CD14-positive monocyte (primary cell): ENCODE data around the gene ARPC2. TPM values are rescaled to one million over a fixed set of nuclear protein-coding genes. Genes with fewer than 3 reads are reported as not detected.
A peak's percentile ranks its signal among the peaks of the same experiment; 100 is the strongest.

Experiments used
- DNase-seq, 3 donors: peaks; one replicate each; pipeline ENCODE4 v3.0.0-alpha.2; 2011 to 2022
- H2AFZ ChIP-seq: 2 replicates; pipeline ENCODE4 v1.6.0; 2012; ENCODE audit warnings: mild to moderate bottlenecking, low read depth, low read length, inconsistent platforms; ENCODE audit not compliant: insufficient read depth, poor library complexity, severe bottlenecking
- H3K27ac ChIP-seq, 2 donors: 1 replicate in 1 of 2; 2 replicates in 1 of 2; pipeline ENCODE4 v1.5.1; 2012 to 2013; ENCODE audit warnings: low read length in 2 of 2, control low read depth in 1 of 2, inconsistent platforms in 1 of 2, low read depth in 1 of 2, mild to moderate bottlenecking in 1 of 2
- H3K27me3 ChIP-seq, 2 donors: one replicate each; pipeline versions ENCODE4 v1.6.0 to v1.6.1; 2011 to 2013; ENCODE audit warnings: low read length in 2 of 2; ENCODE audit not compliant: control insufficient read depth in 2 of 2, insufficient read depth in 2 of 2
- H3K36me3 ChIP-seq, 2 donors: replicated peaks in 1 of 2; 1 replicate in 1 of 2; 2 replicates in 1 of 2; pipeline versions ENCODE4 v1.5.1 to v1.6.1; 2012 to 2013; ENCODE audit warnings: low read length in 2 of 2, control low read depth in 1 of 2, inconsistent platforms in 1 of 2, mild to moderate bottlenecking in 1 of 2; ENCODE audit not compliant: insufficient read depth in 2 of 2, control insufficient read depth in 1 of 2
- H3K4me1 ChIP-seq, 2 donors: 1 replicate in 1 of 2; 2 replicates in 1 of 2; pipeline versions ENCODE4 v1.5.1 to v1.6.1; 2012 to 2013; ENCODE audit warnings: low read length in 2 of 2, control low read depth in 1 of 2, inconsistent platforms in 1 of 2, mild to moderate bottlenecking in 1 of 2, moderate library complexity in 1 of 2; ENCODE audit not compliant: insufficient read depth in 2 of 2, control insufficient read depth in 1 of 2
- H3K4me2 ChIP-seq: replicated peaks from 2 replicates; pipeline ENCODE3; 2012; ENCODE audit warnings: low read length, moderate library complexity, mild to moderate bottlenecking; ENCODE audit not compliant: poor library complexity, severe bottlenecking; ENCODE audit errors: extremely low read depth
- H3K4me3 ChIP-seq, 3 experiments: fragments of 200-600 bp in 1 of 3; sonication (generic) in 1 of 3; replicated peaks in 1 of 3; 1 replicate in 2 of 3; 2 replicates in 1 of 3; pipeline ENCODE4 v1.5.1; 2011 to 2013; ENCODE audit warnings: low read length in 3 of 3, mild to moderate bottlenecking in 3 of 3, control low read depth in 2 of 3, low read depth in 2 of 3, inconsistent platforms in 1 of 3, moderate library complexity in 1 of 3
- H3K79me2 ChIP-seq: 2 replicates; pipeline ENCODE4 v1.6.0; 2012; ENCODE audit warnings: mild to moderate bottlenecking, control low read depth, inconsistent platforms, low read length, moderate library complexity; ENCODE audit not compliant: insufficient read depth
- H3K9ac ChIP-seq: 2 replicates; pipeline ENCODE4 v1.6.0; 2017; ENCODE audit warnings: low read length, mild to moderate bottlenecking; ENCODE audit not compliant: insufficient read depth, poor library complexity, severe bottlenecking
- H3K9me3 ChIP-seq, 2 donors: replicated peaks in 1 of 2; 1 replicate in 1 of 2; 2 replicates in 1 of 2; pipeline versions ENCODE4 v1.5.1 to v1.6.1; 2012 to 2013; ENCODE audit warnings: low read length in 2 of 2, control low read depth in 1 of 2; ENCODE audit not compliant: control insufficient read depth in 1 of 2, insufficient read depth in 1 of 2
- H4K20me1 ChIP-seq: 2 replicates; pipeline ENCODE4 v1.6.0; 2012; ENCODE audit warnings: mild to moderate bottlenecking, low read length, control low read depth, moderate library complexity; ENCODE audit not compliant: insufficient read depth
- H3K27ac Mint-ChIP-seq, 7 donors: one replicate each; pipeline ENCODE4 v1.8.0; 2020; ENCODE audit warnings: mild to moderate bottlenecking in 7 of 7, mixed read lengths in 7 of 7, moderate library complexity in 6 of 7, inconsistent platforms in 2 of 7
- H3K27me3 Mint-ChIP-seq, 3 donors: one replicate each; pipeline ENCODE4 v1.8.0; 2021 to 2022; ENCODE audit warnings: low read depth in 3 of 3, mild to moderate bottlenecking in 3 of 3, mixed read lengths in 3 of 3, moderate library complexity in 3 of 3, inconsistent platforms in 1 of 3
- H3K36me3 Mint-ChIP-seq, 2 donors: one replicate each; pipeline ENCODE4 v1.8.0; 2020; ENCODE audit warnings: mixed read lengths in 2 of 2, inconsistent platforms in 1 of 2, mild to moderate bottlenecking in 1 of 2
- H3K4me1 Mint-ChIP-seq: one replicate; pipeline ENCODE4 v1.8.0; 2020; ENCODE audit warnings: mild to moderate bottlenecking, mixed read lengths
- H3K4me3 Mint-ChIP-seq, 2 donors: one replicate each; pipeline ENCODE4 v1.8.0; 2020; ENCODE audit warnings: mild to moderate bottlenecking in 2 of 2, mixed read lengths in 2 of 2, moderate library complexity in 1 of 2
- H3K9me3 Mint-ChIP-seq, 7 donors: one replicate each; pipeline ENCODE4 v1.8.0; 2020 to 2022; ENCODE audit warnings: mixed read lengths in 7 of 7, mild to moderate bottlenecking in 6 of 7, moderate library complexity in 6 of 7, inconsistent platforms in 2 of 7
- CTCF ChIP-seq: fragments of 200-600 bp; IDR thresholded peaks from one replicate; pipeline ENCODE4 v1.8.0; 2022; ENCODE audit warnings: antibody characterized with exemption, mild to moderate bottlenecking
- WGBS: methylation state at CpG from one replicate; pipeline ENCODE4 v1.1.5; 2013; ENCODE audit warnings: missing lambda C conversion rate; ENCODE audit not compliant: insufficient coverage; 5-methylcytosine and 5-hydroxymethylcytosine counted together
- intact Hi-C, 2 donors: fragments of 100-400 bp; cut with micrococcal nuclease; formaldehyde crosslinking; loops; one replicate each; pipeline versions ENCODE4 v1.15.0 to v1.15.1; 2023
- polyA plus RNA-seq, 3 donors: library from polyadenylated mRNA; depleted of rRNA in 1 of 3; unstranded in 2 of 3; stranded (reverse) in 1 of 3; fragments of 300-500 nt in 2 of 3; fragments of >200 nt in 1 of 3; fragmentation: Illumina TruSeq in 2 of 3; gene quantifications; 1 replicate in 2 of 3; 2 replicates in 1 of 3; pipeline ENCODE4 v1.2.3, GENCODE V29; 2012 to 2021

Gene ARPC2
- polyA plus RNA-seq, 3 donors: 640 to 1,227 (median 1,162) TPM

- H3K4me1 Mint-ChIP-seq: peaks cover 44% of the 10 kb centered on the region
- H3K9me3 ChIP-seq: no peaks in the 10 kb centered on the region
- peaks cover 71 to 75% of the 10 kb centered on the region in 2 donors for H3K36me3 ChIP-seq
- H3K9me3 Mint-ChIP-seq: peaks cover 0 to 1% (median 0%) of the 10 kb centered on the region in 7 donors
- peaks cover 92% of the 10 kb centered on the region for H4K20me1 ChIP-seq
- no peak overlapping the region for H3K9ac ChIP-seq
- H3K27me3 Mint-ChIP-seq: peaks cover 0 to 3% (median 0%) of the 10 kb centered on the region in 3 donors
- no peak overlapping the region for H3K4me3 Mint-ChIP-seq
- H2AFZ ChIP-seq: no peak overlapping the region
- H3K27ac Mint-ChIP-seq: peak overlapping the region; percentile 32 to 84 (median 59)
- H3K79me2 ChIP-seq: peaks cover 73% of the 10 kb centered on the region
- intact Hi-C loops: loop anchor here (10.0 kb wide), 2 partner anchors 189 to 289 kb away; partner anchors contain the start of genes CNOT9 (in 1 of the 2) and USP37 (in 1 of the 2)
- no peak overlapping the region for H3K4me2 ChIP-seq
- WGBS: 63% methylated on average over 7 of the region's 9 CpGs
- H3K4me3 ChIP-seq: no peak overlapping the region
- peak overlapping the region; percentile 31 to 65 for H3K27ac ChIP-seq
- DNase-seq: peak in 2 of 3 donors; percentile 51 to 69
- no peaks in the 10 kb centered on the region for H3K27me3 ChIP-seq
- H3K4me1 ChIP-seq: peaks cover 36 to 45% of the 10 kb centered on the region in 2 donors
- no peak for TF ChIP-seq CTCF
- peaks cover 67 to 76% of the 10 kb centered on the region in 2 donors for H3K36me3 Mint-ChIP-seq
Measured at GRCh38 chr2:218275371-218276072, 58.5 kb downstream of the ARPC2 start.

GRCh38 chr2:218276986-218277755, 60.2 kb downstream of the ARPC2 start:
- TF ChIP-seq CTCF: no peak
- peaks cover 19 to 30% of the 10 kb centered on the region in 2 donors for H3K4me1 ChIP-seq
- WGBS: 90% methylated on average over 10 of the region's 12 CpGs
- Mint-ChIP-seq H3K4me1 (peaks cover 28% of the 10 kb centered on the region), H3K4me3 (no peak overlapping the region), H3K36me3 (peaks cover 76 to 92% of the 10 kb centered on the region in 2 donors), H3K27ac (peak overlapping the region; percentile 42 to 82 (median 54)), H3K27me3 (no peaks in the 10 kb centered on the region), H3K9me3 (peaks cover 0 to 1% (median 0%) of the 10 kb centered on the region in 7 donors)
- peaks cover 86 to 91% of the 10 kb centered on the region in 2 donors for H3K36me3 ChIP-seq
- intact Hi-C loops: loop anchor here (10.0 kb wide), 2 partner anchors 188 to 288 kb away; partner anchors contain the start of genes CNOT9 (in 1 of the 2) and USP37 (in 1 of the 2)
- H2AFZ ChIP-seq: no peak overlapping the region
- H3K9me3 ChIP-seq: no peaks in the 10 kb centered on the region
- no peak overlapping the region for H3K9ac ChIP-seq
- peaks cover 99% of the 10 kb centered on the region for H4K20me1 ChIP-seq
- H3K27me3 ChIP-seq: no peaks in the 10 kb centered on the region
- no peak for DNase-seq
- H3K4me3 ChIP-seq: no peak overlapping the region
- H3K79me2 ChIP-seq: peaks cover 68% of the 10 kb centered on the region
- H3K4me2 ChIP-seq: no peak overlapping the region
- H3K27ac ChIP-seq: peak overlapping the region in 1 of 2 donors; percentile 65
